ENCODE measurements around the gene SPRED2.

Gene SPRED2

DNA sequence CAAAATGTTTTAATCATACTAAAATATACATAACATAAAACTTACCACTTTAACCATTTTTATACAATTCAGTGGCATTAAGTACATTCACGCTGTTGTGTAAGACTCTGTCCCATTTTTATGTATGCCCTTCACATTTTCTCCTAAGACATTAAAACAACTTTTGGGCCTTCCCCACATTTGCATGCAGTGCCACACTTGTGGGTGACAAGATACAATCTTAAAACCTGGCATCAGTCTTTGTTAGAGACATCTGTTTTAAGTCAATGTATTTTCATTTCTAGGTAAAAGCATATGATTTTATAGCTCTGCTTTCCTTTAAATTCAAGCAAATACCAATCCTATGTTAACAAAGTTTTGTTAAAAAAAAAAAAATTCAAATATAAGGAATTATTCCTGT, 17.3 kb downstream of the SPRED2 start:
- no peak for DNase-seq (ENCODE audit: low read depth in 2 of 2)

DNA sequence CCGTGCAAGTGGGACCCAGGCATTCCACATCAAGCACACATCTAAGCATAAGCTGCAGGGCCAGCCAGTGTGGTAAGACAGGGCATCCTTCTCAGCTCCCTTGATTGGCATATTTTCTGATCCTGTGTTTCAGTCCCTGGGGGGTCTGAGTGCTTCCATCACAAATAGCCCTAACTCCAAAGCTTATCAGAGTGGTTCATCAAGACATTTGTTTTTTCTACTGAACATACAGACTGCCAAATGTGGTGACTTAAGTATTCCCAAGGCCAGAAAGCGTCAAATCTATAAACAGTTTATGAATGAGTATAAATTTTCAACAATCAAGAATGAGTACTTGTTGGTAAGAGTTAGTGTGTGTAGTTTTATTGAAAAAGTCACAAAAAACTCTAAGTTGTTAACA, 18.8 kb downstream of the SPRED2 start:
- no peak for DNase-seq (ENCODE audit: low read depth in 2 of 2)

DNA sequence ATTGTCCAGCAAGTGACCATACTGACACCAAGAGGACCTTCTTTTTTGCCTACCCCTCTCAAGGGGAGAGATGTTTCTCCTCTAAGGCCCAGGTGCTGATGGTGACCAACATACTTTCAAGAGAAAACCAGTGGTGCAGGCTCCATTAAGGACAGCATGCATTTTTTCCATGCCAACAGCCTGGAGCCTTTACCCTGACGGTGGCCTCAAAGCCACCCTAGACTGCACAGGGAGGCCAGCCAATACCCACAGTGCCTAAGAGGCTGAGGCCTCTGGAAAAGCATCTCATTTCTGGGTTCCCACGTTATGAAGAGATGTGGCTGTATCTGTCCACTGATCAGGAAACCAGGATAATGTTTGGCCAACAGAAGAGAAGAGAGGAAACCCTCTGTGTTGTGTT, 19.3 kb downstream of the SPRED2 start:
- no peak for DNase-seq (ENCODE audit: low read depth in 2 of 2)

DNA sequence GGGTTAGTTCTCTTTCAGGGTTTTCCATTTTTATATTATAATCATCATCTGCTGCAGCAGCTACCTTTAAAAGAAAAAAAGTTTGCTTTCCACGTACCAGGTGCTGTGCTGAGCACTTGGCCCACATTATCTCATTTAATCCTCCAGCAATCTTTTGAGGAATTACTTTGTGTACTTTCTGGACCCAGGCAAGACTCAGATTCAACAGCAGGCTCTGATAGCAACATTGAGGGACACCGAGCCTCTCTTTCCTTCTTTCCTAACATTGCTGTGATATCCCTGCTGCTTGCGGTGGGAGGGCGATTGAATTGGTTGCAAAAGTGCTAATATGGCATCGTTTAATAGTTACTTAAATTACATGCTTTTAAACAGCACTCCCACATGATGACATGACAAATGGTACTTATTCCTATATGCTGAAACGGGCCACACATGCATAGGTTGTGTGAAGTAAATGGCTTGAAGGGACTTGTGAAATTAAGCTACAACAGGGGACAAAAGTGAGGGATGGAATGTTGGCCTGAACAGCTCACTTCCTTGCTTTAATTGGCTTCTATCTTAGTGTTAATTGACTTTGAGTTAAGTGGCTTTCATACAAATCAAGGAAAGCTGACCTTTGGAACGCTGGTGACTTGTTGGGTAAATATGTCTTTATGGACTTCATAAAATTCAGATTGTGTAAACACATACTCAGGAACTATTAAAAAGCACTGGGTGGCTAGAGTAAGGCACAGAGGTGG, 21.2 kb downstream of the SPRED2 start:
- no peak for DNase-seq (ENCODE audit: low read depth in 2 of 2)

DNA sequence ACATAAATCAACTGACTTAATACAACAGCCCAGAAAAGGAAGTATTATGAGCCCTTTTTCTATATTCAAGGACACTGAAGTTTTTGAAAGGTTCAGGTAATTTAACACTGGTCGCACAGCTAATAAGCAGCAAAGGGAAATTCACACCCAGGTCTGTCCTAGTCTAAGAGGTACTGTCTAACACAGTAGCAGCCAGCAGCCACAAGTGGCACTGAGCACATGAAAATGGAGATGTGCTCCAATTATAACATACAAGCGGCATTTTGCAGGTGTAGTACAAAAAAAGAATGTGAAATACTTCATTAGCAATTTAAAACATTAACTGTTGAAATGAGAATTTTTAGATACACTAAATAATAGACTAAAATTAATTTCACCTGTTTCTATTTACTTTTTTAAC, 23.4 kb downstream of the SPRED2 start:
- no peak for DNase-seq (ENCODE audit: low read depth in 2 of 2)

DNA sequence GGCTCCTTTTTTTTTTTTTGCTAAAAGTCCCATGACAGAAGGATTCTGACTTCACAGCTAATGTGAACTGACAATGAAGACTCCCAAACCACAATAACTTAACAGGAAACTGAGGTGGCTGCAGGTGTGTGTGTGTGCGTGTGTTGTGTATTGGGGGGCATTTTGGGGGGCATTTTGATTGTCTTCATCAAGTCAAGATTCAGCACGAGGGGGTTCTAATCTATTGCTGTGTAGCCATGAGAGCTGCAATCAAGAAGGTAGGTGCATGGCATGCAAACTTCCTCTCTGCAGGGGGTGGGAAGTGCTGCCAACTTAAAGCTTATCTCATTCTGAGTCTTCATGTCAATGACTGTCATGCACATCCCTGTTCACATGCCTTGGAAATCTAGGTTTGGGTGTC, 25.2 kb downstream of the SPRED2 start:
- no peak for DNase-seq (ENCODE audit: low read depth in 2 of 2)

DNA sequence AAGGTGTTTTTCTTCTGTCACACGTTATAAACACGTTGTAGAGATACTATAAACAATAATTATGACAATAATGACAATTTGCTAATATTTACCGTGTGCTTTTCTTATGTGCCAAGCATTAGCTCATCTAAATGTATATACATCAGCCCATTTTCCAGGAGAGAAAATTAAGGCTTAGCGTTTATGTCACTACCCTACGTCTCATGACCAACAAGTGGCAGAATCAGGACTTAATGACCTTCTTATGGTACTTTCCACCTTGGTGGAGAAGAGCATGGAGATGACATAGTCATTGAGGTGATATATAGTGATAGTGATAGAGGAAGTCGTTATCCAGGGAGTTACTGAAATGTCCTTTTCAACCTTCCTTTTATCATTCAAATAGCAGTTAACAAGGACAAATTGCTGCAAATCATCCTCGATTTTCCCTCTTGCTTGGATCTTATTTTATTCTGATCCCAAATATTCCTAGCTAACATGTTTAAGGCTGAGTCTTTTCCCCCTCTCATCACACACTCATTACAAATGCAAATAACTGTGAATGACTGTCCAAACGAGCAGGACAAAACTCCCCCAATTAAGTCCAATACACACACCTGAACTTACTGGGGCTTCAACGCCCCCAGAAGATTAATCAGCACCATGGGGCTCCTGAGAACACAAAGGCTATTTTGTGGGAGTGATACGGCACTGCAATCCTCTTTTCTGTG, 27.3 kb downstream of the SPRED2 start:
- no peak for DNase-seq (ENCODE audit: low read depth in 2 of 2)

DNA sequence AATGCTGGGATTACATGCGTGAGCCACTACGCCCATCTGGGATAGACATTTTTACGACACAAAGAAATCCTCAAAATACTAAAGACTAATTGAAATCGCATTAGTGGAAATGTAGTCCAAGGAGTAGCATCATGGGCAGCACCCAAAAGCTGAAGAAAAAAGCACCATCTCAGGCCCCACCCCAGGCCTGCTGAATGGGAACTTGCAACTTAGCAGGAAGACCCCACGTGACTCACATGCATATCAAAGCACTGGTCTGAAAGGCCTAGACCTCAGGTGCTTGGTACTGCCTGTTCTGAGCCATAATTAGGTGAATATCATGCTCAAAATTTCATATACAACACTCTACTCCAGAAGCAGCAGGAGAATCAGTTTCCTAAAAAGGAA, 28.9 kb downstream of the SPRED2 start:
- DNase-seq (ENCODE audit: low read depth in 2 of 2): no peak

DNA sequence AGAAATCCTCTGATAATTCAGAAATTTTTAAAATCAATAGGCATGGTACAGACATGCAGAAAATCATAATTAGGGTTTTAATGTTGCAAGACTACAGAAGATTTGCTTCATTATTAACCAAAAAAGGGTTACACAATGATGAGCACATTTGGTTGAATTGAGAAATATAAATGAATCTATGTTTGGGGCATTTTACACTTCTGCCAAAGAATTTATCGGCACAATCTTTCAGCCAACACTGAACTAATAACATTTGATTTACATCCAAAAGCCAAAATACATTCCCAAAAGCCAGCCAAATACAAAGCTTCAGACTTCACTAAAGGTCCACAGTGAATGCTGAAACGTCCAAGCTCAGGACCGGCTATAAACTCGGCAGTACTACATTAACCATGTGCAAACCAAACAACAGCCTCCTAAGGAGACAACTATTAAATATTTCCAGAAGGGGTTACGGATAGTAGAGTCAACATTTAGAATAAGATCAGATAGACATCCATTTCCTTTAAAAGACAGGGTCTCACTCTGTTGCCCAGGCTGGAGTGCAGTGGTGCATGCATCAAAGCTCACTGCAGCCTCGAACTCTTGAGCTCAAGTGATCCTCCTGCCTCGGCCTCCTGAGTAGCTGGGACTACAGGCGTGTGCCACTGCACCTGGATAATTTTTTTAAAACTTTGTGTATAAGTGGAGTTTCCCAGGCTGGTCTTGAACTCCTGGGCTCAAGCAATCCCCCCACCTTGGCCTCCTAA, 29.4 kb downstream of the SPRED2 start:
- peak; percentile 67 to 75 for DNase-seq (ENCODE audit: low read depth in 2 of 2)

DNA sequence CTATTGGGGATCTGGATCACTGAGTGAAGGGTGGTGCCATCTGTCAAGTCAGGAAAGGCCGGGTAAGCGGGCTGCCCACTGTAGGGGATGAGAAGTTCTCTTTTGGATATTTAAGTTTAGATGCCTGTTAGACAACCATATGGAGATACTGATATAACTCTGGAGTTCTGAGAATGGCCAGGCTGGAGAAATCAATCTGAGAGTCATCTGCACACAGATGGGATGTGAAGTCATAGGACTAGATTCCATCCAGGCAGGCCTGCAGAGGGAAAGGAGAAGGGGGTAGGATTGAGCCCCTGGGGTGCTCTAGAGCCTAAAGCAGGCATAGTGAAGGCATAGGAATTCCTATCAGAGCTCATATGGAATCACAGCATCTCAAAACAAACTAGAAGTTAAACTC, 30.1 kb downstream of the SPRED2 start:
- DNase-seq (ENCODE audit: low read depth in 2 of 2): peak; percentile 40 to 49

DNA sequence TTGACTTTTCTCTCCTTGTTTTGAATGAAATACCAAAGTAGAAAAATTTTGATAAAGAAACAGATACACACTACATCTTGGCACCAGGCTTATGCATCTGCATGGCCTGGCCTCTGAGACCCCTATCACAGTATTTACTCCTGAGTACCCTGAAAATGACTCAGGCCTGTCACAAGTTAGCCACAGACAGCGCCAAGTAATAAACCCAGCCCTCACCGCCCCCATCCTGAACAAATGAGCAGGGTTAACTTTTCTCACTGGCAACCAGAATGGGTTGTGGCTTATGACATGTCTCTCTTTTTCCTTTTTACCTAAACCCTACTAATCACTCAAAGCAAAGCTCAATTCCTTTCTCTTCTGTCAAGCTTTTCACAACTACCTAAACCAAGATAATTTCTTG, 35.3 kb downstream of the SPRED2 start:
- DNase-seq (ENCODE audit: low read depth in 2 of 2): no peak

DNA sequence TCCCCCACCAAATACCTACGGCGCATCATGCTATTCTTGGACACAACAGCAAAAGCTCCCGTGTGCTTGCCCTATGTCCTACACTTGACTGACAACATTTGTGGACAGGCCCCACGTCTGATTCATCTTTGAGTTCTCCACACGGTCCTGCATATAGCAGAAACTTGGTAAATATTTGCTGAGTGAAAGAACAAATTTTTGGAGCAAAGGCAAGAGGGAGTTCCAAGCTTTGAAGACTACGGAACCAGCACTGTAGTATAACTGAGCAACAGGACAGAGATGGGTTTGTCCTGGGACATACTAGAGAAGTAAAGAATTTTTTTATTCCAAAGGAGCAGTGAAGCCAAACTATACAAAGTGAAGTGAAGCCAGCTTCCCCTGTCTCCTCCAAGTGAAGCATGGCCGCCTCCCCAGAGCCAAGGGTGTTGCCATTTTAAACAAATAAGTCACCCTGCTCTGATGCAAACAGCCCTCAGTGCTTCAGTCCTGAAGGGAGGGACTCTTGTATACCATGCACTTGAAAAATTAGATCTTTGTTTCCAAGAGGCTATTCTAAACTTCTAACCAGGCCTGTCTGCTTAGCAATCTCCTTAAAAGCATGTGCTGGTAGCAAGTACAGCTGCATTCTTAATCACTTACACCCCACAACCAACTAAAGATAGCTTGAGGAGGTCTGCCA, 35.9 kb downstream of the SPRED2 start:
- no peak for DNase-seq (ENCODE audit: low read depth in 2 of 2)

DNA sequence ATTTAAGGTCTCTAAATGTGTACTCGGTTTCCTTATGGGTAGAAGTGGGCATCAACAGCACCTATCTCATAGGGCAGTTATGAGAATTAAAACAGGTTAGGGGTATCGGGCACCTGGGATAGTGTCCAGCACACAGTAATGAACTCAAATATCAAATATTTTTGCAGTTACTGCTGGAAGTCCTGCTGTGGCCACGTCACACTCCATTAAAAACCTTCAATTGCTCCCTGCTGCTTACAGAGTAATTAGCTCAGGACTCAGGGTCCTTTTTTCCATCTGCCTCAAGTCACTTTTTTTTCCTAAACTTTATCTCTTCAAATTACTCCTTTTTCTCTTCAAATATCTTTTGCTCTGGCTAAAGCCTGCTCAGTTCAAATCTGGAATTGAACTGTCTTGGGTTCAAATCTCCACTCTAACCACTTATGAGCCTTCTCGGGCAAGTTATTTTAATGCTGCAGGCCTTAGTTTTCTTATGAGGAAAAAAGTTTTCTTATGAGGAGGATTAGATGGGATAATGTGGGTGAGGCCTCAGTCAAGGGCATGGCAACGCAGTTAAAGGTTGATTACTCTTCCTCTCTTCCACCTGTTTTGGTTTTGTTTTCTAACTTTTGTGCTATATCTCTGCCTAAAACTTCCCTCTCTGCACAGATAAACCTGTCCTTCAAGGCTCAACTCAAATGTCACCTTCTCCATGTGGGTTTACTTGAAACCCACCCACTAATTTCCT, 36.6 kb downstream of the SPRED2 start:
- no peak for DNase-seq (ENCODE audit: low read depth in 2 of 2)

DNA sequence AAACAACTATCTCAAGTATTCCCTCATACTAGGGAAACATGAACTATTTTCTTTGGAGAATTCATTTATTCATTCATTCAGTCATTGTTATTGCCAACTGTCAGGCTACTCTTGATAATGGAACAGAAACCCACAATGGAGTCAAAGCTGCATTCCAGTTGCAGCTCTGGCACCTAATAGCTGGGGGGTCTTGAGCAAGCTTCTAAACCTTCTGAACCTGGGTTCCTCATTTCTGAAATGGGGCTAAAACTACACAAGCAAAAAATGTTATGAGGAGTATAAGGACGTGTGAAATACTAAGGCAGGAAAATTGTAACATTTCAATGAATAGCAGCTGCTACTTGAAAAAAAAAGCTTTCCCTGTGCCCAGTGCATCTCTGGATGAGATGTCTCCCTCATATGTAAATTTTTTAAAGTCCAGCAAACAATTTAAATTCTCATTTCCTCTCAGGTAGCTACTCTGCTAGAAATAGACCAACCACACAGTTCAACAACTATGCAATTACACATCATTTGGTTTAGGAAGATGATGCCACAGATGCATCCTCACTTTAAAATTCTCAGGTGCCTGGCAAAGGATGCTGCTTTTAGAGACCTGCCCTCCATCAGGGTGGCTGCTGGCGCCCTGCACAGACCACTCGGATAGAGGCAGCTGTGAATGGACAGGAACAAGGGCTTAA, 38.5 kb downstream of the SPRED2 start:
- no peak for DNase-seq (ENCODE audit: low read depth in 2 of 2)

DNA sequence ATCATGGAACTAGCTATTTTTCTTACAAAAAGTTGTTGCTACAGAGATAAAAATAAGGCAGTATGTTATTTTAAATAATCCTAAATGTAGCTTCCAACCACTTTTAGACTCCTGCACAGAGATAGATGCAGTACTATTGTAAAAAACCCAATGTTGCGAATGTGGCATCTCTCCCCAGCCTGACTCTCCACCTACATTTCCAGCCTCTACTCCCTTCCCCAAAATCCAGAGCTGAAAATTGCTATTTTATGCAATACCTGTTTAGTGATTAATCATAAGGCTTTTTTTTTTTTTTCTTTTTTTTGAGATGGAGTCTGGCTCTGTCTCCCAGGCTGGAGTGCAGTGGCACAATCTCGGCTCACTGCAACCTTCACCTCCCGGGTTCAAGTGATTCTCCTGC, 39.4 kb downstream of the SPRED2 start:
- DNase-seq (ENCODE audit: low read depth in 2 of 2): no peak

DNA sequence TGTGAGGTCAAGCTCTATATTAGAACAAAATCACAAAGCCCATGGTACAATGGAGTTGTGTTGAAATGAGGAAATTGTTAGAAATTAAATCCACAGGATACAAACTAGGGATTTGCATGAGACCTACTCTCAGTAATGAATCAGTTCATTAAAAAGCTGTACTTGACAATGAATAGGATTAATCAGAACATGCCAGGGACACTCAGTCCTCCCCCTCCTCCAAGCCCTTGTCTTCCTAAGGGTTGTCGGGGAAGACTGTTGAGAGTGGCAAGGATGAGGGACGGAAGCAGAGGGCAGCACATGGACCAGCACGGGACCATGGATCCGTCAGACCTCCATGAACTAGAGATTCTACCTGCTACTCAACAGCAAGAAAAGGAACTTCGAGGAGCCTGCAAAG, 39.8 kb downstream of the SPRED2 start:
- DNase-seq (ENCODE audit: low read depth in 2 of 2): no peak

DNA sequence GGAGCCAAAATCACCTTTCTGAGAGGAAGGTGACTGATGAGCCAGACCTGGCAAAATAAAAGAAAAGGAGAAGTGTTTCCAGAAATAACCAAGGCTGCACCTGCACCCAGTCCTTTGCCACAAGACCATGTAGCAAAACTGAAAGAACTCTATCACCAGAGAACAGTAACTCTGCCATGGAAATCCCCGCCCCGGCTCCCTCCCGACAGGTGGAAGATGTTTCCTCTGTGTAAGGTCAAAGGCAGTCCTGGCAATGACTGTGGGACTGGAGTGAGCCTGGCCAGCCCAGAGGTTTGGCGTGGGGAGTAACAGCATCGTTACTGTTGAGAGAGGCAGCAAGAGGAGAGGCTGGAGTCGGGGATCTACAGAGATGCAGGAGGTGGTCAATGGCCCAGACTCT, 42.3 kb downstream of the SPRED2 start:
- no peak for DNase-seq (ENCODE audit: low read depth in 2 of 2)

DNA sequence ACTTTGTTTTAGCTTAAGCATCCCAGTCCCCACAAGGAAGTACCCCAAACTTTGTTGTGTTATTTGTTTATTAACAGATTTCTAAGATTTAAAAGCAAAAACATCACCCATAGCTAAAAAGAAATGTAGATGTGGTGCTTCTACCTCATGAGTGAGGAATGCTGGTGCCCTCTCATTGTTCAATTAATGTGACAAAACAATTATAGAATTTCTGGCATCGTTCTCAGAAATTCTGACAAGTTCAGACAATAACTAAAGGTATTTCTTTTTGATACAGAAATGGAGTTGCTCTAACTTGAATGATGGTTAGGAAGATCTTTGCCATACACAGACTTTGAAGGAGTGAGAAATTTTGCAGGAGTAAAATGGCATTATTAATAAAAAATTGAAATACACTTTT, 42.9 kb downstream of the SPRED2 start:
- no peak for DNase-seq (ENCODE audit: low read depth in 2 of 2)

DNA sequence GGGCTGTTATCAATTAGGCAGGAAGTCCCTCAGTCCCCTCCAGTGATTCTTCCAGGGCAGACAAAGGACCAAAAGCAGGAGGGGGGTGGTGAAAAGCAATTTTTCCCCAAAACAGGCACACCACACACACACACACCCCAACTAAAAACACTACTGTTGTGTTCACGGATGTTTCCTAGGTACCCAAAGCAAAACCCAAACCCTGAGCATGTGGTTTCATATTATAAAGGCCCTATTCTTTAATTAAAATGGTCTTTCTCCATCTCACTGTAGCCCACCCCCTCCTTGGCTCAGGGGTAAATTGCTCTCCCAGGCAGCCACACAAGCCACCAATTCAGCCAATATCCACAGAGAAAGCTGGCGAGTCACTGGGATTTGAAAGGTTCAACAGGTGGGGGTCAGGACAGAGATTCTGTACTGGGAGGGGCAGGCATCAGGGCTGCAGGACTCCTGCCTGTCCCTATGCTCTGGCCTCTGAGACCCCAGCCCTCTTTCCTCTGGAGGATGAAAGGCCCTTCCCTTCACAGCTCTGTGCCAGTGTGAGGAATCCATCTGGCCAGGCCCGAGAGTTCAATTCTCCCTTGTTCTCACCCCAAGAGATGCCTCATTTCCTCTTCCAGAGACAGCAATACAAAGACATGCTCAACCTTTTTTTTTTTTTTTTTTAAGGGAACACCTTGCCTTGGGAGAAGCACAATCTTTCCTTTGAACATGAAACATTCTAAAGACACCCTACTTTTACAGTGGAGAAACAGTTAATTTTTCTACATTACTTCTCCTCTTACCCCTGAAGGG, 43.6 kb downstream of the SPRED2 start:
- no peak for DNase-seq (ENCODE audit: low read depth in 2 of 2)

DNA sequence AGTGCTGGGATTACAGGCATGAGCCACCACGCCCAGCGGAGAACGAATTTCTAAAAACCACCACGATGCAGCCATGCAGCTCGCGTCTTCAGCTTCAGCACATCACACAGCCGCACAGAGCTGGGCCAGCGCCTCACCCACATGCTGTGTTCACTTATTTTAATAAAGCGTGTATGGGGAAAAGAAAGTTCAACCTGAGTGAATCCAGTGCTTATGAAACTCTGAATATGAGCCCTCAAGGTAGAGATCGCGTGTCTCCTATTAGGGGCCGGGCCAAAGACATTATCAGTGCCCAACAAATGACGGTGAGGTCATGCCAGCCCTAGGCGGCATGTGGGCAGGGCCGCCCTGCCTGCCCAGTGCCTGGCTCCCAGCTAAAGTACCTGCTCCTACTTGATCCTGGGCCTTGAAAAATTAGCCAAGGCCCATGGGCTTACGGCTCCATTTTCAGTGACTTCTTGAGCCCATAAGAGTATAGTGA, 44.3 kb downstream of the SPRED2 start:
- DNase-seq (ENCODE audit: low read depth in 2 of 2): no peak
